Bronchial epithelial cell (primary cell): ENCODE measurements around the gene FNBP1. TPM values are rescaled to one million over a fixed set of nuclear protein-coding genes. Genes with fewer than 3 reads are reported as not detected.
A peak's percentile ranks its signal among the peaks of the same experiment; 100 is the strongest.

Source experiments
- DNase-seq: peaks from one replicate; pipeline ENCODE4 v3.0.0-alpha.2; 2010; ENCODE audit warnings: low read depth
- FAIRE-seq: peaks from 2 replicates; lab custom pipeline; 2011; peaks lifted over from hg19 to GRCh38; lab: Jason Lieb, UNC
- H3K27me3 ChIP-seq: 2 replicates; pipeline ENCODE4 v1.5.1; 2011; ENCODE audit warnings: low read length; ENCODE audit not compliant: control insufficient read depth, insufficient read depth
- H3K36me3 ChIP-seq: 2 replicates; pipeline ENCODE4 v1.5.1; 2011; ENCODE audit warnings: low read length; ENCODE audit not compliant: control insufficient read depth, insufficient read depth
- H3K4me3 ChIP-seq: 2 replicates; pipeline ENCODE4 v1.5.1; 2011; ENCODE audit warnings: mild to moderate bottlenecking, low read depth, low read length, control low read depth
- CTCF ChIP-seq: IDR thresholded peaks from 2 replicates; pipeline ENCODE4 v1.5.1; 2011; ENCODE audit warnings: mild to moderate bottlenecking, moderate library complexity, low read length, control low read depth, inconsistent platforms; ENCODE audit not compliant: insufficient read depth, severe bottlenecking
- total RNA-seq: library from RNA; depleted of rRNA; stranded (reverse); fragments of >200 nt; gene quantifications from 2 replicates; pipeline ENCODE4 v1.2.1, GENCODE V29; 2014

FNBP1 gene
- total RNA-seq, 1 donor from 2014 or later, result 13.4 TPM

- Histone ChIP-seq H3K27me3 (no peaks in the 10 kb centered on the region), H3K36me3 (peaks cover 24% of the 10 kb centered on the region), H3K4me3 (no peak overlapping the region)
- no peak for TF ChIP-seq CTCF
- no peak for DNase-seq
- FAIRE-seq, result no peak
These were observed 169.3 kb downstream of the FNBP1 start for GRCh38 chr9:129873563-129874190.

GRCh38 chr9:129871046-129871445 lies 171.9 kb downstream of the FNBP1 start:
- H3K27me3 ChIP-seq, result no peaks in the 10 kb centered on the region
- peaks cover 19% of the 10 kb centered on the region for H3K36me3 ChIP-seq
- DNase-seq, result no peak
- no peak for FAIRE-seq
- H3K4me3 ChIP-seq, result no peak overlapping the region
- no peak for TF ChIP-seq CTCF

- Histone ChIP-seq H3K36me3 (peaks cover 10% of the 10 kb centered on the region), H3K27me3 (no peaks in the 10 kb centered on the region), H3K4me3 (no peak overlapping the region)
- no peak for FAIRE-seq
- DNase-seq, result no peak
- TF ChIP-seq CTCF, result no peak
These were observed 173.1 kb downstream of the FNBP1 start for GRCh38 chr9:129869585-129870501.

GRCh38 chr9:129868872-129869486 lies 174.0 kb downstream of the FNBP1 start:
- H3K27me3 ChIP-seq, result no peaks in the 10 kb centered on the region
- no peak overlapping the region for H3K4me3 ChIP-seq
- no peak for FAIRE-seq
- TF ChIP-seq CTCF, result no peak
- peak; percentile 18 for DNase-seq
- peaks cover 5% of the 10 kb centered on the region for H3K36me3 ChIP-seq

GRCh38 chr9:129868023-129868871 lies 174.7 kb downstream of the FNBP1 start:
- DNase-seq (no peak), FAIRE-seq (no peak)
- Histone ChIP-seq H3K27me3 (no peaks in the 10 kb centered on the region), H3K4me3 (no peak overlapping the region), H3K36me3 (peaks cover 5% of the 10 kb centered on the region)
- TF ChIP-seq CTCF, result no peak
